Measurements from ENCODE around the gene MXI1.

The MXI1 gene

GRCh38 chr10:110279407-110279986 lies 72.1 kb downstream of the MXI1 start:
- DNase-seq (ENCODE audit: extremely low read depth, low read depth): peak; percentile 40
- no peak overlapping the region for H3K4me3 ChIP-seq (replicated peaks; ENCODE audit: low read depth, low read length)
- peak; percentile 66 for TF ChIP-seq CTCF (IDR thresholded peaks at IDR 0.05; ENCODE audit: low read depth, low read length, missing control alignments)

GRCh38 chr10:110284262-110284661 lies 76.9 kb downstream of the MXI1 start:
- DNase-seq (ENCODE audit: extremely low read depth, low read depth): no peak
- no peak overlapping the region for H3K4me3 ChIP-seq (replicated peaks; ENCODE audit: low read depth, low read length)
- TF ChIP-seq CTCF (IDR thresholded peaks at IDR 0.05; ENCODE audit: low read depth, low read length, missing control alignments): no peak

GRCh38 chr10:110285501-110285900 lies 78.1 kb downstream of the MXI1 start:
- DNase-seq (ENCODE audit: extremely low read depth, low read depth): no peak
- TF ChIP-seq CTCF (IDR thresholded peaks at IDR 0.05; ENCODE audit: low read depth, low read length, missing control alignments): no peak
- no peak overlapping the region for H3K4me3 ChIP-seq (replicated peaks; ENCODE audit: low read depth, low read length)

GRCh38 chr10:110286841-110287240 lies 79.4 kb downstream of the MXI1 start:
- no peak for TF ChIP-seq CTCF (IDR thresholded peaks at IDR 0.05; ENCODE audit: low read depth, low read length, missing control alignments)
- DNase-seq (ENCODE audit: extremely low read depth, low read depth): no peak

GRCh38 chr10:110296966-110297365 lies 89.6 kb downstream of the MXI1 start:
- no peak overlapping the region for H3K4me3 ChIP-seq (replicated peaks; ENCODE audit: low read depth, low read length)
- DNase-seq (ENCODE audit: extremely low read depth, low read depth): no peak
- TF ChIP-seq CTCF (IDR thresholded peaks at IDR 0.05; ENCODE audit: low read depth, low read length, missing control alignments): no peak

More at GRCh38 chr10:110286841-110287240, 79.4 kb downstream of the MXI1 start:
- H3K4me3 ChIP-seq (replicated peaks; ENCODE audit: low read depth, low read length): no peak overlapping the region

GRCh38 chr10:110300486-110300986 lies 93.1 kb downstream of the MXI1 start:
- H3K4me3 ChIP-seq (replicated peaks; ENCODE audit: low read depth, low read length): no peak overlapping the region
- no peak for DNase-seq (ENCODE audit: extremely low read depth, low read depth)
- TF ChIP-seq CTCF (IDR thresholded peaks at IDR 0.05; ENCODE audit: low read depth, low read length, missing control alignments): no peak

- DNase-seq (ENCODE audit: extremely low read depth, low read depth): no peak
- H3K4me3 ChIP-seq (replicated peaks; ENCODE audit: low read depth, low read length): peak overlapping the region; percentile 87
- no peak for TF ChIP-seq CTCF (IDR thresholded peaks at IDR 0.05; ENCODE audit: low read depth, low read length, missing control alignments)
These were observed 96.3 kb downstream of the MXI1 start for GRCh38 chr10:110303681-110304080.

Data from HFF-Myc (cell line).